ENCODE measurements around the gene PXDN.

DNA sequence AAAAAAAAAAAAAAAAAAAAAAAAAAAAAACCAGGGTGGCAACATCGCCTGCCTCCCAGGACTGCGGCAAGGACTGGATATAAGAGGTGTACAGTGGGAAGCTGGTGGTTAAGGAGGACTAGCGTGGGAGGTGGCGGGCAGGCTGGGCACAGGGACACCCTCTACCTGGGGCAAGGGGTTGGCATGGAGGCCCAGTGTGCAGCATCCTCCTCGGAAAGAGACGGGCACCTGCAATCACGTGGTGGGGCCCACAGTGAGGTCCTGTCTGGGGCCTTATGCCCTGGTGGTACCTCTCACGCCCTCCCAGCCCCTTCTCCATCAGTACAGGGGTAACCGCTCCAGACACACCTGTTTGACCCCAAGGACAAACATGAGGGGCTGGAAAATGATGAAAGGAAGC lies 27.9 kb downstream of the PXDN start:
- TF ChIP-seq CTCF (IDR thresholded peaks at IDR 0.05): no peak
- TF ChIP-seq POLR2A (IDR thresholded peaks at IDR 0.05): no peak
